Fibroblast of lung (primary cell): ENCODE measurements around the gene NUP160. TPM values are rescaled to one million over a fixed set of nuclear protein-coding genes. Genes with fewer than 3 reads are reported as not detected.

Experiments used
- DNase-seq, 2 donors: peaks; one replicate each; pipeline versions ENCODE4 v3.0.0 to v3.0.0-alpha.2; 2010; ENCODE audit warnings: low read depth in 2 of 2
- H2AFZ ChIP-seq: 2 replicates; pipeline ENCODE4 v1.5.1; 2012; ENCODE audit warnings: low read length, control low read depth, inconsistent platforms
- H3K27ac ChIP-seq: 2 replicates; pipeline ENCODE4 v1.5.1; 2011; ENCODE audit warnings: low read length, control low read depth; ENCODE audit not compliant: insufficient read depth
- H3K27me3 ChIP-seq: 2 replicates; pipeline ENCODE4 v1.5.1; 2011; ENCODE audit warnings: mild to moderate bottlenecking, low read length; ENCODE audit not compliant: control insufficient read depth, insufficient read depth
- H3K36me3 ChIP-seq: 2 replicates; pipeline ENCODE4 v1.5.1; 2011; ENCODE audit warnings: low read length; ENCODE audit not compliant: control insufficient read depth, insufficient read depth
- H3K4me1 ChIP-seq: 2 replicates; pipeline ENCODE4 v1.5.1; 2011; ENCODE audit warnings: low read length; ENCODE audit not compliant: control insufficient read depth, insufficient read depth; ENCODE audit errors: extremely low read depth
- H3K4me2 ChIP-seq: 2 replicates; pipeline ENCODE4 v1.5.1; 2011; ENCODE audit warnings: low read length, control low read depth; ENCODE audit not compliant: insufficient read depth; ENCODE audit errors: extremely low read depth
- H3K4me3 ChIP-seq, 4 experiments: fragments of 200-600 bp in 1 of 4; sonication (generic) in 1 of 4; replicated peaks in 1 of 4; 2 replicates each; pipeline ENCODE4 v1.5.1; 2011 to 2016; ENCODE audit warnings: low read length in 4 of 4, low read depth in 3 of 4, mild to moderate bottlenecking in 3 of 4, control low read depth in 2 of 4, inconsistent platforms in 1 of 4, mixed read lengths in 1 of 4; ENCODE audit not compliant: insufficient read depth in 1 of 4; ENCODE audit errors: control extremely low read depth in 1 of 4
- H3K79me2 ChIP-seq: 2 replicates; pipeline ENCODE4 v1.5.1; 2012; ENCODE audit warnings: mild to moderate bottlenecking, low read length, inconsistent platforms; ENCODE audit not compliant: control insufficient read depth, insufficient read depth
- H3K9ac ChIP-seq: 2 replicates; pipeline ENCODE4 v1.5.1; 2011; ENCODE audit warnings: mild to moderate bottlenecking, low read length, control low read depth; ENCODE audit not compliant: insufficient read depth
- H3K9me3 ChIP-seq: 2 replicates; pipeline ENCODE4 v1.5.1; 2012; ENCODE audit warnings: low read depth, low read length; ENCODE audit not compliant: control insufficient read depth, insufficient read depth
- H4K20me1 ChIP-seq: 2 replicates; pipeline ENCODE4 v1.5.1; 2011; ENCODE audit warnings: low read length; ENCODE audit not compliant: control insufficient read depth, insufficient read depth; ENCODE audit errors: extremely low read depth
- EZH2 ChIP-seq: IDR thresholded peaks from 2 replicates; pipeline ENCODE4 v1.5.1; 2012; ENCODE audit warnings: low read length, control low read depth, mild to moderate bottlenecking; ENCODE audit errors: missing control alignments
- polyA plus RNA-seq, 2 donors: library from polyadenylated mRNA; depleted of rRNA in 1 of 2; stranded (reverse) in 1 of 2; unstranded in 1 of 2; fragments of >200 nt; gene quantifications; 2 replicates each; pipeline ENCODE4 v1.2.1, GENCODE V29; 2011 to 2012; ENCODE audit warnings: missing spikeins in 1 of 2
- total RNA-seq: library from RNA; depleted of rRNA; stranded (reverse); fragments of >200 nt; gene quantifications from 2 replicates; pipeline ENCODE4 v1.2.1, GENCODE V29; 2014
- TF ChIP-seq, protein P1 (sequence below), 2 donors: IDR thresholded peaks in 1 of 2; conservative IDR thresholded peaks in 1 of 2; 1 replicate in 1 of 2; 2 replicates in 1 of 2; pipeline ENCODE4 v1.5.1; 2011 to 2012; ENCODE audit warnings: low read length in 2 of 2, control low read depth in 1 of 2, inconsistent platforms in 1 of 2, low read depth in 1 of 2, mild to moderate bottlenecking in 1 of 2

NUP160 gene
- total and polyA plus RNA-seq, 2 donors (not counting 1 experiment from before 2014, with no cell fraction given) = 25.8 to 25.9 TPM

DNA sequence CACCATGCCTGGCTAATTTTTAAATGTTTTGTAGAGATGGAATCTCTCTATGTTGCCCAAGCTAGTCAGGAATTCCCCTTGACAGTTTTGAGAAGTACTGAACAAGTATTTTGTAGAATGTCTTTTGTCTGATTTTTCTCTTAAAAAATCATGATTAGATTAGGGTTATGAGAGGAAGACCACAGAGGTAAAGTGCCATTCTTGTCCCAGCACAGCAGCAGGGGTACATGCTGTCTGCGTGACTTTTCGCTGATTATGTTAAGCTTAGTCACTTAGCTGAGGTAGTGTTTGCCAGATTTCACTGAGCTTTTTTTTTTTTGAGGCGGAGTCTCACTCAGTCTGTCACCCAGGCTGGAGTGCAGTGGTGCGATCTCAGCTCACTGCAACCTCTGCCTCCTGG lies 13.6 kb upstream of the NUP160 start:
- TF ChIP-seq, protein P1, sequence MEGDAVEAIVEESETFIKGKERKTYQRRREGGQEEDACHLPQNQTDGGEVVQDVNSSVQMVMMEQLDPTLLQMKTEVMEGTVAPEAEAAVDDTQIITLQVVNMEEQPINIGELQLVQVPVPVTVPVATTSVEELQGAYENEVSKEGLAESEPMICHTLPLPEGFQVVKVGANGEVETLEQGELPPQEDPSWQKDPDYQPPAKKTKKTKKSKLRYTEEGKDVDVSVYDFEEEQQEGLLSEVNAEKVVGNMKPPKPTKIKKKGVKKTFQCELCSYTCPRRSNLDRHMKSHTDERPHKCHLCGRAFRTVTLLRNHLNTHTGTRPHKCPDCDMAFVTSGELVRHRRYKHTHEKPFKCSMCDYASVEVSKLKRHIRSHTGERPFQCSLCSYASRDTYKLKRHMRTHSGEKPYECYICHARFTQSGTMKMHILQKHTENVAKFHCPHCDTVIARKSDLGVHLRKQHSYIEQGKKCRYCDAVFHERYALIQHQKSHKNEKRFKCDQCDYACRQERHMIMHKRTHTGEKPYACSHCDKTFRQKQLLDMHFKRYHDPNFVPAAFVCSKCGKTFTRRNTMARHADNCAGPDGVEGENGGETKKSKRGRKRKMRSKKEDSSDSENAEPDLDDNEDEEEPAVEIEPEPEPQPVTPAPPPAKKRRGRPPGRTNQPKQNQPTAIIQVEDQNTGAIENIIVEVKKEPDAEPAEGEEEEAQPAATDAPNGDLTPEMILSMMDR (conservative IDR thresholded peaks at IDR 0.05 in 1 of 2, IDR thresholded peaks at IDR 0.05 in 1 of 2; ENCODE audit: low read depth in 1 of 2, low read length in 2 of 2) = no peak
- TF ChIP-seq EZH2 = no peak
- H3K27ac ChIP-seq = no peak overlapping the region
- no peaks in the 10 kb centered on the region for H3K36me3 ChIP-seq
- no peaks in the 10 kb centered on the region for H4K20me1 ChIP-seq
- H3K4me3 ChIP-seq = no peak overlapping the region
- H3K79me2 ChIP-seq = no peaks in the 10 kb centered on the region
- no peaks in the 10 kb centered on the region for H3K27me3 ChIP-seq
- H3K9me3 ChIP-seq = no peaks in the 10 kb centered on the region
- DNase-seq = peak; percentile 52 to 76
- H3K9ac ChIP-seq = no peak overlapping the region
- no peak overlapping the region for H3K4me2 ChIP-seq
- H2AFZ ChIP-seq = no peak overlapping the region
- peaks cover 15% of the 10 kb centered on the region for H3K4me1 ChIP-seq

DNA sequence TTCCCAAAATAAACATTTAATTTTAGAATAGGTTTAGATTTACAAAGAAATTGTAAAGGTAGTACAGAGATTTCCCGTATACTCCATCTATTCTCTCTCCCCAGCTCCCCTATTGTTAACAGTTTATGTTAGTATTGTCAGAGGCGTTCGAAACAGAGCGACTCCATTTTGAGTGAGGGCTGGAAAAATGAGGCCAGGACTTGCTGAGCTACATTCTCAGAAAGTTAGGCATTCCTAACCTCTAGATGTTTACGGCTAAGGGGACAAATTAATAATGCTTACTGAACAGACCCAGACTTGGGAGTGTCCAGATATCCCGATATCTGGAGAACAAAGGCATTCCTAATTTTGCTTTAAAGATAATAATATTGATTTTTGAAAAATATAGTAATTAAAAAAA lies 12.4 kb upstream of the NUP160 start:
- Histone ChIP-seq H3K4me3 (no peak overlapping the region), H3K79me2 (no peaks in the 10 kb centered on the region), H3K9ac (no peak overlapping the region), H3K36me3 (no peaks in the 10 kb centered on the region), H3K4me1 (peaks cover 15% of the 10 kb centered on the region), H4K20me1 (no peaks in the 10 kb centered on the region), H2AFZ (no peak overlapping the region), H3K9me3 (no peaks in the 10 kb centered on the region), H3K27me3 (no peaks in the 10 kb centered on the region), H3K27ac (no peak overlapping the region), H3K4me2 (no peak overlapping the region)
- TF ChIP-seq, protein P1 (conservative IDR thresholded peaks at IDR 0.05 in 1 of 2, IDR thresholded peaks at IDR 0.05 in 1 of 2; ENCODE audit: low read depth in 1 of 2, low read length in 2 of 2) = no peak
- no peak for TF ChIP-seq EZH2
- no peak for DNase-seq

DNA sequence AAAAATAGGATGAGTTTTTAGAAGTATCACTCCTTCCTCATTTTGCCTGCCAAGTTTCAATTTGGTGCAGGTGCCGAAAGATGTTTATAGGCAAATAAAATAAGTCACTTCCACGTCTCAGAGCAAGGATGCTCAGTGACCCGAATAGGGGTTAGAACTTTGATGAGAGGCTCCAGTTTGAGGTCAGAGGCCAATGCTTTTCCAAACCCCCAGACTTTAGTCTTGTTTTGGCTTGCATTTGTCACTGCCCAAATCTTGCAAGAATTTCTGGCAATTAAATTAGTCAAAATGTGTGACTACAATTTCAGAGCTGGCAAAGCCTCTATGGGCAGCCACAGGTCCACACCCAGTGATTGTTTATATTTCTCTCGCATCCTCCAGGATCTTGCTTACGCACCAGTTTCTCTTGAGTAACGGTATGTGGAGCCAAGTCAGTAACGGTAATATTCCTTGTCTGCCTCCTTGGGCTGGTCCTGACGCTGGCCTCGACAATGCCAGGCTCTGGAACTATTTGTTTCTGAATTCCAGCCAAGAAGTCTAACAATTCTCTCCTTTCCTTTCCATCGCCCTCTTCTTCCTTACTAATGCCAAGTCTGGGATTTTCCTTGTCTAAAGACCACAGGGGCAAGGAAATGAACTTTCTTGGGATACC lies 9.9 kb upstream of the NUP160 start:
- TF ChIP-seq, protein P1 (conservative IDR thresholded peaks at IDR 0.05 in 1 of 2, IDR thresholded peaks at IDR 0.05 in 1 of 2; ENCODE audit: low read depth in 1 of 2, low read length in 2 of 2) = no peak
- TF ChIP-seq EZH2 = no peak
- H4K20me1 ChIP-seq = no peaks in the 10 kb centered on the region
- H3K4me2 ChIP-seq = peak overlapping the region; percentile 4
- peak; percentile 81 to 83 for DNase-seq
- no peaks in the 10 kb centered on the region for H3K27me3 ChIP-seq
- peak overlapping the region; percentile 40 for H3K27ac ChIP-seq
- H2AFZ ChIP-seq = no peak overlapping the region
- peaks cover 6% of the 10 kb centered on the region for H3K4me1 ChIP-seq
- no peaks in the 10 kb centered on the region for H3K9me3 ChIP-seq
- H3K9ac ChIP-seq = no peak overlapping the region
- no peaks in the 10 kb centered on the region for H3K79me2 ChIP-seq
- no peaks in the 10 kb centered on the region for H3K36me3 ChIP-seq
- no peak overlapping the region for H3K4me3 ChIP-seq
